Trophoblast cell (in vitro differentiated cells and primary cell): ENCODE measurements around the gene ID2.

Experiments
- DNase-seq, 2 donors: peaks; one replicate each; pipeline ENCODE4 v3.0.0-alpha.2; 2016
- H2AFZ ChIP-seq: 2 replicates; pipeline ENCODE4 v1.6.1; 2013; ENCODE audit warnings: low read length, moderate library complexity, mild to moderate bottlenecking; ENCODE audit not compliant: insufficient read depth, poor library complexity
- H2AK5ac ChIP-seq: 2 replicates; pipeline ENCODE4 v1.6.1; 2013; ENCODE audit warnings: mild to moderate bottlenecking, low read length
- H2BK120ac ChIP-seq: 2 replicates; pipeline ENCODE4 v1.6.1; 2013; ENCODE audit warnings: low read length, mild to moderate bottlenecking, moderate library complexity; ENCODE audit not compliant: insufficient read depth, poor library complexity
- H2BK12ac ChIP-seq: 2 replicates; pipeline ENCODE4 v1.6.1; 2013; ENCODE audit warnings: mild to moderate bottlenecking, low read length, moderate library complexity
- H2BK5ac ChIP-seq: 2 replicates; pipeline ENCODE4 v1.6.1; 2013; ENCODE audit warnings: low read length, low read depth, moderate library complexity, mild to moderate bottlenecking; ENCODE audit not compliant: poor library complexity
- H3K14ac ChIP-seq: 2 replicates; pipeline ENCODE4 v1.6.1; 2013; ENCODE audit warnings: mild to moderate bottlenecking, low read length
- H3K18ac ChIP-seq: 2 replicates; pipeline ENCODE4 v1.6.1; 2013; ENCODE audit warnings: mild to moderate bottlenecking, low read length
- H3K23ac ChIP-seq: 2 replicates; pipeline ENCODE4 v1.6.1; 2013; ENCODE audit warnings: low read length
- H3K27ac ChIP-seq: 2 replicates; pipeline ENCODE4 v1.5.1; 2013; ENCODE audit warnings: low read depth, mild to moderate bottlenecking, inconsistent platforms, low read length, moderate library complexity
- H3K27me3 ChIP-seq: 2 replicates; pipeline ENCODE4 v1.6.1; 2013; ENCODE audit warnings: inconsistent platforms, mild to moderate bottlenecking, low read length, moderate library complexity; ENCODE audit not compliant: insufficient read depth
- H3K36me3 ChIP-seq, 2 experiments: 1 replicate in 1 of 2; 2 replicates in 1 of 2; pipeline ENCODE4 v1.6.1; 2013; ENCODE audit warnings: low read length in 2 of 2, mild to moderate bottlenecking in 2 of 2, moderate library complexity in 1 of 2; ENCODE audit not compliant: insufficient read depth in 2 of 2, control insufficient read depth in 1 of 2
- H3K4ac ChIP-seq: 2 replicates; pipeline ENCODE4 v1.6.1; 2013; ENCODE audit warnings: low read depth, mild to moderate bottlenecking, low read length, moderate library complexity
- H3K4me1 ChIP-seq, 2 experiments: 1 replicate in 1 of 2; 2 replicates in 1 of 2; pipeline ENCODE4 v1.6.1; 2013; ENCODE audit warnings: low read length in 2 of 2, mild to moderate bottlenecking in 2 of 2, moderate library complexity in 1 of 2; ENCODE audit not compliant: insufficient read depth in 2 of 2, control insufficient read depth in 1 of 2
- H3K4me2 ChIP-seq: 2 replicates; pipeline ENCODE4 v1.6.1; 2013; ENCODE audit warnings: inconsistent platforms, mild to moderate bottlenecking, low read length, moderate library complexity
- H3K4me3 ChIP-seq: 2 replicates; pipeline ENCODE4 v1.5.1; 2013; ENCODE audit warnings: mild to moderate bottlenecking, low read depth, low read length, inconsistent platforms
- H3K79me1 ChIP-seq: one replicate; pipeline ENCODE4 v1.6.1; 2013; ENCODE audit warnings: low read length
- H3K79me2 ChIP-seq: 2 replicates; pipeline ENCODE4 v1.6.1; 2013; ENCODE audit warnings: low read length, mild to moderate bottlenecking; ENCODE audit not compliant: control insufficient read depth, insufficient read depth, poor library complexity
- H3K9ac ChIP-seq: 2 replicates; pipeline ENCODE4 v1.6.1; 2013; ENCODE audit warnings: mild to moderate bottlenecking, low read length
- H3K9me3 ChIP-seq: 2 replicates; pipeline ENCODE4 v1.6.1; 2013; ENCODE audit warnings: low read depth, mild to moderate bottlenecking, control low read depth, inconsistent platforms, low read length; ENCODE audit not compliant: insufficient read depth
- H4K12ac ChIP-seq: 2 replicates; pipeline ENCODE4 v1.6.1; 2013; ENCODE audit warnings: low read depth, mild to moderate bottlenecking, low read length, moderate library complexity
- H4K8ac ChIP-seq: 2 replicates; pipeline ENCODE4 v1.6.1; 2013; ENCODE audit warnings: low read depth, mild to moderate bottlenecking, low read length, moderate library complexity
- H4K91ac ChIP-seq: one replicate; pipeline ENCODE4 v1.6.1; 2013; ENCODE audit warnings: low read depth, mild to moderate bottlenecking, low read length, moderate library complexity
- WGBS: extraction: QIAGEN DNeasy Blood & Tissue Kit; methylation state at CpG from one replicate; pipeline ENCODE4 v1.1.7; 2013; ENCODE audit warnings: missing lambda C conversion rate; ENCODE audit not compliant: insufficient read length, insufficient coverage; ENCODE audit errors: extremely low coverage; 5-methylcytosine and 5-hydroxymethylcytosine counted together

The ID2 gene

DNA sequence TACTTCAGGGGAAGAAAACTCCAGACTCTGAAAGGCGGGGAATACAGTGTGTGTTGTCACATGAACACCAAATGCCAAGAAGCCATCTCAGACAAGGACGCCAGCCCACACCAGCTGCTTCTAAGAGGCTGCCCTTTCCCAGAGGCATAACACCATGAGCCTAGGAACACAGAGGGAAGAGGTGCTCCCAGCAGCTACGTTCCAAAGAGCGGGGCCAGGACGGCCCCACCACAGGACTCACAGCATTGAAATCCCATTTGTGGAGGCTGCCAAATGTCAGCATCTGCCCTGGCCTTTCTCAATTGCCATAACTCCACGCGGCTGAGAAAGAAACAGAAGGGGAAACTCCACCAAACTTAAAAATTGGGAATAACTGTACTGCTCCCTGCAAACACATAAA, 20.1 kb upstream of the ID2 start:
- Histone ChIP-seq H3K4me2 (no peak overlapping the region), H3K4me1 (peaks cover 5 to 14% of the 10 kb centered on the region in 2 experiments), H2AFZ (no peak overlapping the region), H3K18ac (peak overlapping the region; percentile 47), H3K79me1 (peaks cover 6% of the 10 kb centered on the region), H2BK120ac (peak overlapping the region; percentile 25), H3K27me3 (no peaks in the 10 kb centered on the region), H3K9me3 (peaks cover 2% of the 10 kb centered on the region), H3K4me3 (no peak overlapping the region), H2AK5ac (peak overlapping the region; percentile 18), H4K91ac (peak overlapping the region; percentile 53), H3K9ac (no peak overlapping the region), H3K79me2 (no peaks in the 10 kb centered on the region), H4K8ac (no peak overlapping the region), H3K4ac (no peak overlapping the region), H3K36me3 (no peaks in the 10 kb centered on the region), H3K14ac (peak overlapping the region; percentile 38), H2BK5ac (peak overlapping the region; percentile 20), H3K27ac (no peak overlapping the region), H4K12ac (no peak overlapping the region), H2BK12ac (peak overlapping the region; percentile 46), H3K23ac (no peak overlapping the region)
- no CpG with 5 or more reads among the region's 7 CpGs for WGBS
- DNase-seq, result no peak

DNA sequence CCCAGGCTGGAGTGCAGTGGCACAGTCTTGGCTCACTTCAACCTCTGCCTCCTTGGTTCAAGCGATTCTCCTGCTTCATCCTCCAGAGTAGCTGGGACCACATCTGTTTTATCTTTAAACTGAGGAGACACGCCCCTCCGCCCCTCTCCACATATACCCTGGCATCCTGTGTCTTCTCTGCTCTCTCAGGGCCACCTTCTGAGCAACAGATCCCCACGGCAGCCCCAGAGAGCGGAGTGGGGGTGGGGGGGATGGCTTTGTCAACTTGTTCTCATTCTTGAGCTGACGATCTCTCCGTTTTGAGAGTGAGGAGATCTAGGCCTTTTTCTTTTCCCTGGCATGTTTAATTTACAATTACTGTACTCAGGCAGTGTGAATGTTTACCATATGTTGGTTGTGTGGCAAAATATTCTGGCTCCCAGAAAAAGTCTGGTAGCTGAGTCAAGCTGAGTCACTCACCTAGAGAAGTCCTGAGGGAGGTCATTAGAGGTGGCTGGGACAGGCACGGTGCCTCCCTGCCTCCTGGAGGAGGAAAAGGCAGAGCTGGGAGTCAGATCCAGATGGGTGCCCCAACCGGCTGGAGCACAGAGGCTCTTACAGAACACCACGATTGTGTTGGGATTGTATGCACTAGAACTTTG, 19.5 kb upstream of the ID2 start:
- Histone ChIP-seq H3K9ac (no peak overlapping the region), H2BK5ac (no peak overlapping the region), H3K27me3 (no peaks in the 10 kb centered on the region), H3K18ac (no peak overlapping the region), H3K79me1 (peaks cover 5% of the 10 kb centered on the region), H3K36me3 (no peaks in the 10 kb centered on the region), H3K27ac (no peak overlapping the region), H3K4me1 (peaks cover 4 to 13% of the 10 kb centered on the region in 2 experiments), H2AK5ac (no peak overlapping the region), H4K91ac (no peak overlapping the region), H3K79me2 (no peaks in the 10 kb centered on the region), H4K8ac (no peak overlapping the region), H3K9me3 (peaks cover 2% of the 10 kb centered on the region), H3K23ac (no peak overlapping the region), H3K4me2 (no peak overlapping the region), H4K12ac (no peak overlapping the region), H3K14ac (no peak overlapping the region), H2AFZ (no peak overlapping the region), H3K4me3 (no peak overlapping the region), H2BK12ac (peak overlapping the region; percentile 83), H2BK120ac (peak overlapping the region; percentile 5), H3K4ac (no peak overlapping the region)
- no CpG with 5 or more reads among the region's 10 CpGs for whole genome bisulfite sequencing
- no peak for DNase-seq

DNA sequence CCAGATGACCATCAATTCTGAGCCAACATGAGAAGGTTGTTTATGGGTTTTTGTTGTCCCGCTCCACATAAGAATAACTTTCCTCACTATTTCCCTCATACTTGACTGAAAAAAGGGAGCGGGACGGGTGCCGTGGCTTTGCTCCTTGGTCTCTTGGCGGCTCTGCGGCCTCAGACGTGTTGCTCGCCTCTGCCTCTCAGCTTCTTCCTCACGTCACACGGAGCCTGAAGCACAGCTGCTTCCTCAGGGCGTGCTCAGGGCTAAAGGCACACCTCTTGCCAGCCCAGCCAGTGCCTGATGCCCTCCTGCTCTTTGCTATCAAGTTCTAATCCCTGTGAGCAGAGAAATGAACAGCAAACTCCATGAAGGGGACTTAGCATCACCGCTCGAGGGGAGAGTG, 17.9 kb upstream of the ID2 start:
- peaks cover 2% of the 10 kb centered on the region for H3K9me3 ChIP-seq
- H2AK5ac ChIP-seq, result peak overlapping the region; percentile 31
- H3K27me3 ChIP-seq, result no peaks in the 10 kb centered on the region
- H3K79me2 ChIP-seq, result no peaks in the 10 kb centered on the region
- no peak overlapping the region for H2AFZ ChIP-seq
- H3K4ac ChIP-seq, result no peak overlapping the region
- no peak overlapping the region for H3K23ac ChIP-seq
- DNase-seq, result no peak
- peak overlapping the region; percentile 69 for H4K91ac ChIP-seq
- peak overlapping the region; percentile 48 for H2BK12ac ChIP-seq
- no peak overlapping the region for H3K27ac ChIP-seq
- peaks cover 3% of the 10 kb centered on the region for H3K79me1 ChIP-seq
- no peak overlapping the region for H2BK5ac ChIP-seq
- H3K4me3 ChIP-seq, result no peak overlapping the region
- H4K12ac ChIP-seq, result no peak overlapping the region
- H4K8ac ChIP-seq, result no peak overlapping the region
- no peak overlapping the region for H3K4me2 ChIP-seq
- H3K36me3 ChIP-seq, result no peaks in the 10 kb centered on the region
- H2BK120ac ChIP-seq, result peak overlapping the region; percentile 10
- no CpG with 5 or more reads among the region's 13 CpGs for WGBS
- H3K9ac ChIP-seq, result no peak overlapping the region
- peak overlapping the region; percentile 22 for H3K18ac ChIP-seq
- peak overlapping the region; percentile 41 for H3K14ac ChIP-seq
- H3K4me1 ChIP-seq, result peaks cover 3 to 8% of the 10 kb centered on the region in 2 experiments

DNA sequence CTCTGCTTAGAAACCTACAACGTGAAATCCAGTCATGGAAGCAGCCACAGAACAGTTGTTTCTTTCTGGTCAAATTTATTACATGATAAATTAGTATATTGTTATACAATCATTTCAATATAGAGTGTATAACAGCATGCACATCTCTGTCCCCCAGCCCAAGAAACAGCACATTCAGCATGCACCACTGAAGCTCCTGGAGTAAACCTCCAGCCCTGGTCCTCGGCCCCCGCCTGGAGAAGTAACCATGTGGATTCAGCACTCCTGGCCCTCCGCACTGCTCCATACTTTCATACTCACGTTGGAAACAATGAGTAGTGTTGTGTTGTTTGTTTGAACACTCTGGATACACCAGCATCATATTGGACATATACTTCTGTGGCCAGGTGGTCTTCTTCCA, 15.3 kb upstream of the ID2 start:
- WGBS, result no CpG with 5 or more reads among the region's 5 CpGs
- H3K27ac ChIP-seq, result no peak overlapping the region
- no peak overlapping the region for H3K9ac ChIP-seq
- H3K4ac ChIP-seq, result no peak overlapping the region
- H3K14ac ChIP-seq, result no peak overlapping the region
- no peaks in the 10 kb centered on the region for H3K79me2 ChIP-seq
- no peaks in the 10 kb centered on the region for H3K27me3 ChIP-seq
- H2BK5ac ChIP-seq, result no peak overlapping the region
- H2BK120ac ChIP-seq, result no peak overlapping the region
- no peak overlapping the region for H3K23ac ChIP-seq
- no peak overlapping the region for H2AK5ac ChIP-seq
- H3K4me3 ChIP-seq, result no peak overlapping the region
- H4K8ac ChIP-seq, result no peak overlapping the region
- H3K79me1 ChIP-seq, result peaks cover 3% of the 10 kb centered on the region
- DNase-seq, result no peak
- H3K36me3 ChIP-seq, result no peaks in the 10 kb centered on the region
- no peak overlapping the region for H3K4me2 ChIP-seq
- no peak overlapping the region for H4K12ac ChIP-seq
- H3K9me3 ChIP-seq, result no peaks in the 10 kb centered on the region
- no peak overlapping the region for H4K91ac ChIP-seq
- H2BK12ac ChIP-seq, result no peak overlapping the region
- no peak overlapping the region for H3K18ac ChIP-seq
- peaks cover 3 to 8% of the 10 kb centered on the region in 2 experiments for H3K4me1 ChIP-seq
- no peak overlapping the region for H2AFZ ChIP-seq
